Caco-2 (cell line): ENCODE results near the gene PLEKHN1. TPM values are rescaled to one million over a fixed set of nuclear protein-coding genes. Genes with fewer than 3 reads are reported as not detected.

ENCODE experiments used
- BruUV-seq: library from RNA; stranded (reverse); fragments of 400-500 nt; replicated peaks from 2 replicates; lab custom pipeline; 2021; lab: Mats Ljungman, UMichigan
- CTCF ChIA-PET: fragments of 300-600 bp; sonication (Branson Sonifier 250); formaldehyde crosslinking; loops from one replicate; lab custom pipeline; 2022; ENCODE audit warnings: antibody characterized with exemption; lab: Charles Lee
- POLR2A ChIA-PET: fragments of 300-600 bp; sonication (Branson Sonifier 250); formaldehyde crosslinking; loops from one replicate; lab custom pipeline; 2022; ENCODE audit warnings: antibody characterized with exemption; lab: Charles Lee
- DNase-seq, 2 experiments: peaks; one replicate each; pipeline versions ENCODE4 v3.0.0 to v3.0.0-alpha.2; 2020 to 2022
- H3K27me3 ChIP-seq: replicated peaks from 2 replicates; pipeline ENCODE4 v1.6.0; 2011; ENCODE audit warnings: low read length; ENCODE audit not compliant: control insufficient read depth, insufficient read depth
- H3K36me3 ChIP-seq: 2 replicates; pipeline ENCODE4 v1.5.1; 2011; ENCODE audit warnings: low read length; ENCODE audit not compliant: control insufficient read depth, insufficient read depth
- H3K4me1 ChIP-seq: fragments of 250-450 bp; sonication (Bioruptor Pico); 2 replicates; pipeline ENCODE4 v1.5.1; 2020; ENCODE audit warnings: mild to moderate bottlenecking
- H3K4me3 ChIP-seq: 2 replicates; pipeline ENCODE4 v1.5.1; 2011; ENCODE audit warnings: low read depth, mild to moderate bottlenecking, control low read depth, low read length
- H3K9me3 ChIP-seq: fragments of 250-450 bp; sonication (Bioruptor Pico); 2 replicates; pipeline ENCODE4 v1.5.1; 2020; ENCODE audit warnings: mild to moderate bottlenecking, moderate library complexity
- H3K27ac Mint-ChIP-seq: one replicate; pipeline ENCODE4 v1.8.0; 2022; ENCODE audit warnings: mixed read lengths; ENCODE audit not compliant: unreplicated experiment
- H3K27me3 Mint-ChIP-seq: one replicate; pipeline ENCODE4 v1.8.0; 2022; ENCODE audit warnings: mixed read lengths; ENCODE audit not compliant: insufficient read depth, unreplicated experiment
- H3K36me3 Mint-ChIP-seq: one replicate; pipeline ENCODE4 v1.8.0; 2022; ENCODE audit warnings: mild to moderate bottlenecking, mixed read lengths; ENCODE audit not compliant: insufficient read depth, unreplicated experiment
- H3K4me1 Mint-ChIP-seq: one replicate; pipeline ENCODE4 v1.8.0; 2022; ENCODE audit warnings: low read depth, mixed read lengths; ENCODE audit not compliant: unreplicated experiment
- H3K4me3 Mint-ChIP-seq: one replicate; pipeline ENCODE4 v1.8.0; 2022; ENCODE audit warnings: mild to moderate bottlenecking, moderate library complexity, mixed read lengths; ENCODE audit not compliant: unreplicated experiment
- H3K9me3 Mint-ChIP-seq: one replicate; pipeline ENCODE4 v1.8.0; 2022; ENCODE audit warnings: mixed read lengths; ENCODE audit not compliant: unreplicated experiment
- intact Hi-C: fragments of 100-400 bp; cut with micrococcal nuclease; formaldehyde crosslinking; loops from one replicate; pipeline ENCODE4 v1.10.0; 2022; ENCODE audit not compliant: unreplicated experiment
- total RNA-seq: library from RNA; stranded (reverse); gene quantifications from 2 replicates; pipeline ENCODE4 v1.2.3, GENCODE V29; 2022
- TF ChIP-seq, protein P1 (sequence below), 2 experiments: fragments of 200-600 bp in 1 of 2; IDR thresholded peaks; 1 replicate in 1 of 2; 2 replicates in 1 of 2; pipeline versions ENCODE4 v1.5.1 to v1.8.0; 2011 to 2022; ENCODE audit warnings: antibody characterized with exemption in 1 of 2, control low read depth in 1 of 2, inconsistent platforms in 1 of 2, low read depth in 1 of 2, low read length in 1 of 2, mild to moderate bottlenecking in 1 of 2, moderate library complexity in 1 of 2; ENCODE audit not compliant: insufficient read depth in 1 of 2, severe bottlenecking in 1 of 2, unreplicated experiment in 1 of 2

The PLEKHN1 gene
- total RNA-seq, 1 experiment from 2014 or later: 3.1 TPM

DNA sequence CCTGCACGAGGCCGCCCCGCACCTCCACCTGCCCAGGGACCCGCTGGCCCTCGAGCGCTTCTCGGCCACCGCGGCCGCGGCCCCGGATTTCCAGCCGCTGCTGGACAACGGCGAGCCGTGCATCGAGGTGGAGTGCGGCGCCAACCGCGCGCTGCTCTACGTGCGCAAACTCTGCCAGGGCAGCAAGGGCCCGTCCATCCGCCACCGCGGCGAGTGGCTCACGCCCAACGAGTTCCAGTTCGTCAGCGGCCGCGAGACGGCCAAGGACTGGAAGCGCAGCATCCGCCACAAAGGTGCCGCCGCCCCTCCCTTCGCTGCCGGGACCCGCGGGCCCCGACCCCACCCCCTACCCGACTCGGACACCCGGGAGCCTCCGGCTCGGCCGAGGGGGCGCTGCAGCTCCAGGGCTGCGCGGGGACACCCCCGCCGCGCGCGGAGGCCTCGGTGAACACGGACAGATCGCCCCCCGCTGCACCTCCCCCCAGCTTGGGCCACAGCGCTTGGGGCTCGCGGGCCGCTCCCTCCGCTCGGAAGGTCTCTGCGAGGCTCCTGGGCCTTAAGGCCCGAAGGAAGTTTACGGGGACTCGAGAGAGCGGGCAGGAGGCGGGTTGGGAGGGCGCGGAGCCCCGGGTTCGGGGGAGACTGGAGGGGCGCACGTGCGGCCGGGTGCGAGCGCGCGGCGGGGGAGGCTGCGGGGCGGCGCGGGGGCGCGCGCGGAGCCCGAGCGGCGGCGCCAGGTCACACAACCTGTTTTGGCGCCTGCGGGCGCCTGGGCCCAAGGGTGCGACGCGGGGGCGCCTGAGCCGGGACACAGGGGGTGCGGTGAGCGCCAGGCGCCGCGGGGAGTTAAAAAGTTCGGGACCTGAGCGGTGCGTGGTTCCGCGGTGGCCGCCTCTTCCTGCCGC is 41.4 kb upstream of the PLEKHN1 start:
- TF ChIP-seq, protein P1, sequence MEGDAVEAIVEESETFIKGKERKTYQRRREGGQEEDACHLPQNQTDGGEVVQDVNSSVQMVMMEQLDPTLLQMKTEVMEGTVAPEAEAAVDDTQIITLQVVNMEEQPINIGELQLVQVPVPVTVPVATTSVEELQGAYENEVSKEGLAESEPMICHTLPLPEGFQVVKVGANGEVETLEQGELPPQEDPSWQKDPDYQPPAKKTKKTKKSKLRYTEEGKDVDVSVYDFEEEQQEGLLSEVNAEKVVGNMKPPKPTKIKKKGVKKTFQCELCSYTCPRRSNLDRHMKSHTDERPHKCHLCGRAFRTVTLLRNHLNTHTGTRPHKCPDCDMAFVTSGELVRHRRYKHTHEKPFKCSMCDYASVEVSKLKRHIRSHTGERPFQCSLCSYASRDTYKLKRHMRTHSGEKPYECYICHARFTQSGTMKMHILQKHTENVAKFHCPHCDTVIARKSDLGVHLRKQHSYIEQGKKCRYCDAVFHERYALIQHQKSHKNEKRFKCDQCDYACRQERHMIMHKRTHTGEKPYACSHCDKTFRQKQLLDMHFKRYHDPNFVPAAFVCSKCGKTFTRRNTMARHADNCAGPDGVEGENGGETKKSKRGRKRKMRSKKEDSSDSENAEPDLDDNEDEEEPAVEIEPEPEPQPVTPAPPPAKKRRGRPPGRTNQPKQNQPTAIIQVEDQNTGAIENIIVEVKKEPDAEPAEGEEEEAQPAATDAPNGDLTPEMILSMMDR (IDR thresholded peaks at IDR 0.05; ENCODE audit: insufficient read depth in 1 of 2, low read depth in 1 of 2, low read length in 1 of 2, severe bottlenecking in 1 of 2, unreplicated experiment in 1 of 2): no peak
- intact Hi-C loops: no loop called here
- peak in 1 of 2 experiments; percentile 43 for DNase-seq
- H3K27me3 Mint-ChIP-seq: peaks cover 18% of the 10 kb centered on the region
- H3K4me1 ChIP-seq: peaks cover 13% of the 10 kb centered on the region
- peak overlapping the region; percentile 24 for H3K4me3 ChIP-seq
- H3K36me3 Mint-ChIP-seq: no peaks in the 10 kb centered on the region
- H3K4me3 Mint-ChIP-seq: peak overlapping the region; percentile 55
- no peaks in the 10 kb centered on the region for H3K4me1 Mint-ChIP-seq
- POLR2A ChIA-PET: no interaction called here
- H3K36me3 ChIP-seq: no peaks in the 10 kb centered on the region
- H3K27me3 ChIP-seq: peaks cover 6% of the 10 kb centered on the region; the same call in 1 of the 2 replicates
- H3K9me3 Mint-ChIP-seq: no peaks in the 10 kb centered on the region
- H3K9me3 ChIP-seq: no peaks in the 10 kb centered on the region
- no TSS peak for BruUV-seq
- H3K27ac Mint-ChIP-seq: no peak overlapping the region
- CTCF ChIA-PET: no interaction called here

DNA sequence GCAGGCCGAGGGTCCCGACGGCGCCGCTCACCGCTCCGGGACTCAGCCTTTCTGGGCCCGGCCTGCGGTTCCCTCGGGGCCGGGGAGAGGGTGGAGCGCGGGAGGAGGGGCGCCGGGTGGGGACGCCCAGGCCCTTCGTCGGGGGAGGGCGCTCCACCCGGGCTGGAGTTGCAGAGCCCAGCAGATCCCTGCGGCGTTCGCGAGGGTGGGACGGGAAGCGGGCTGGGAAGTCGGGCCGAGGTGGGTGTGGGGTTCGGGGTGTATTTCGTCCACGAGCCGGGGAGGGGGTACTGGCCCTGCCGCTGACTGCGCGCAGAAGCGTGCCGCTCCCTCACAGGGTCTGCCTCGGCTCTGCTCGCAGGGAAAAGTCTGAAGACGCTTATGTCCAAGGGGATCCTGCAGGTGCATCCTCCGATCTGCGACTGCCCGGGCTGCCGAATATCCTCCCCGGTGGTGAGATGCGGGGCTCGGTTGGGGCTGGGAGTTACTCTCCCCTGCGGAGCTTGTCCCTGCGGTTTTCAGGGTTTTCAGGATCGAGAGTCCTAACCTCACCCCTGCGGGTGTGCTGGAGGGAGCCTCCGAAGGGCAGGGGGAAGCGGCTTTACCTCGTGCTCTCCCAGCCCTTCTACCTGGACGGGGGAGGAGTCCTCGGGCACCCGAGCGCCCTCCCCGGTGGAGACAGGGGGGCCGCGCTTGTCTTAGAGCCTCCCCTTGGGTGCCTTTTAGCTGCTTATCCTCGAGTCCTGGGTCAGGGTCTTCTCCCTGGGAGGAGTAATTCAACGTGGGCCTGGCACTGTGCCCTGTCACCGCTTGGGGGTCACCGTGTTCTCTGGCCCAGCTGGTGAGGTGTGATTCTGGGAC is 40.5 kb upstream of the PLEKHN1 start:
- no TSS peak for BruUV-seq
- peak in 1 of 2 experiments; percentile 44 for DNase-seq

More for the DNA sequence above, 40.5 kb upstream of the PLEKHN1 start:
- TF ChIP-seq, protein P1 (IDR thresholded peaks at IDR 0.05; ENCODE audit: insufficient read depth in 1 of 2, low read depth in 1 of 2, low read length in 1 of 2, severe bottlenecking in 1 of 2, unreplicated experiment in 1 of 2): no peak
- Histone ChIP-seq H3K9me3 (no peaks in the 10 kb centered on the region), H3K27me3 (peaks cover 6% of the 10 kb centered on the region; the same call in 1 of the 2 replicates), H3K4me3 (peak overlapping the region; percentile 23), H3K36me3 (no peaks in the 10 kb centered on the region), H3K4me1 (peaks cover 7% of the 10 kb centered on the region)
- peak overlapping the region; percentile 24 for H3K4me3 Mint-ChIP-seq
- no peaks in the 10 kb centered on the region for H3K4me1 Mint-ChIP-seq
- ChIA-PET CTCF (no interaction called here), POLR2A (no interaction called here)
- no peaks in the 10 kb centered on the region for H3K9me3 Mint-ChIP-seq
- H3K27me3 Mint-ChIP-seq: peaks cover 18% of the 10 kb centered on the region
- H3K27ac Mint-ChIP-seq: no peak overlapping the region
- H3K36me3 Mint-ChIP-seq: no peaks in the 10 kb centered on the region
- intact Hi-C loops: no loop called here
